ENCODE measurements around the gene FMO3. TPM values are rescaled to one million over a fixed set of nuclear protein-coding genes. Genes with fewer than 3 reads are reported as not detected.

FMO3 gene
- total RNA-seq, 4 donors from 2014 or later: 2.3 to 5.5 (median 4.3) TPM

- no peak for ATAC-seq
These were observed 7.5 kb upstream of the FMO3 start for GRCh38 chr1:171083222-171083621.

DNA sequence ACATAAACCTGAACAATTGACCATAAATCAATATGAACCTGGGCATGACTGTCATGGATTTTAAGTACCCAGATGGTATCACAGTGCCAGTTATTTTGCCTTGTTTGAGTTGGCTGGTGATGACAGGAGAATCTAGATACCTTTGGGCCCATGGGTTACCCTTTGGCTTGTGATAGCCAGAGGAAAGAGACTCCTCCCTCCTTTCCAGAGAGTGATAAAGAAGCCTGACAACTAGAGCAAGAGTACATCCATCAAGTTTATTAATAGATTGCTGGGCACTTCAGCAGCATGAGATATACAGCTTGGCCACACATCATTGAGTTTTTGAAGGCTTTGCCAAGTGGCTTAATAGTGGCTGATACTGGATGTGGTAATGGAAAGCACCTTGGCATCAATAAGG, 6.6 kb upstream of the FMO3 start:
- TF ChIP-seq EP300 (IDR thresholded peaks at IDR 0.05) (no peak), POLR2AphosphoS5 (IDR thresholded peaks at IDR 0.05) (no peak), POLR2A (IDR thresholded peaks at IDR 0.05) (no peak), CTCF (IDR thresholded peaks at IDR 0.05) (no peak)
- no peak for ATAC-seq

More at GRCh38 chr1:171083222-171083621, 7.5 kb upstream of the FMO3 start:
- no peaks in the 10 kb centered on the region for H3K36me3 ChIP-seq
- H3K4me3 ChIP-seq: no peak overlapping the region
- H3K27ac ChIP-seq: no peak overlapping the region
- peaks cover 3 to 13% (median 10%) of the 10 kb centered on the region in 3 donors for H3K4me1 ChIP-seq
- no peaks in the 10 kb centered on the region for H3K27me3 ChIP-seq
- TF ChIP-seq CTCF (IDR thresholded peaks at IDR 0.05): no peak
- no peak for TF ChIP-seq POLR2AphosphoS5 (IDR thresholded peaks at IDR 0.05)
- no peak for TF ChIP-seq POLR2A (IDR thresholded peaks at IDR 0.05)
- no peak for TF ChIP-seq EP300 (IDR thresholded peaks at IDR 0.05)
- no peaks in the 10 kb centered on the region for H3K9me3 ChIP-seq
- 87 to 90% methylated on average over 3 to 4 of the region's 5 CpGs for WGBS, 2 donors (ENCODE audit: low coverage in 1 of 2)

GRCh38 chr1:171084870-171085269, 5.8 kb upstream of the FMO3 start:
- no peak for TF ChIP-seq EP300 (IDR thresholded peaks at IDR 0.05)
- TF ChIP-seq POLR2A (IDR thresholded peaks at IDR 0.05): no peak
- TF ChIP-seq CTCF (IDR thresholded peaks at IDR 0.05): no peak
- TF ChIP-seq POLR2AphosphoS5 (IDR thresholded peaks at IDR 0.05): no peak
- Histone ChIP-seq H3K4me1 (peaks cover 3 to 13% (median 10%) of the 10 kb centered on the region in 3 donors), H3K27ac (no peak overlapping the region), H3K4me3 (no peak overlapping the region), H3K27me3 (no peaks in the 10 kb centered on the region), H3K9me3 (no peaks in the 10 kb centered on the region), H3K36me3 (no peaks in the 10 kb centered on the region)
- no peak for ATAC-seq
- WGBS, 2 donors (ENCODE audit: low coverage in 1 of 2): 88 to 100% methylated on average over 1 to 2 of the region's 2 CpGs

More for the DNA sequence above, 6.6 kb upstream of the FMO3 start:
- Histone ChIP-seq H3K4me3 (no peak overlapping the region), H3K36me3 (no peaks in the 10 kb centered on the region), H3K4me1 (peaks cover 3 to 13% (median 10%) of the 10 kb centered on the region in 3 donors), H3K27ac (no peak overlapping the region), H3K27me3 (no peaks in the 10 kb centered on the region), H3K9me3 (no peaks in the 10 kb centered on the region)

DNA sequence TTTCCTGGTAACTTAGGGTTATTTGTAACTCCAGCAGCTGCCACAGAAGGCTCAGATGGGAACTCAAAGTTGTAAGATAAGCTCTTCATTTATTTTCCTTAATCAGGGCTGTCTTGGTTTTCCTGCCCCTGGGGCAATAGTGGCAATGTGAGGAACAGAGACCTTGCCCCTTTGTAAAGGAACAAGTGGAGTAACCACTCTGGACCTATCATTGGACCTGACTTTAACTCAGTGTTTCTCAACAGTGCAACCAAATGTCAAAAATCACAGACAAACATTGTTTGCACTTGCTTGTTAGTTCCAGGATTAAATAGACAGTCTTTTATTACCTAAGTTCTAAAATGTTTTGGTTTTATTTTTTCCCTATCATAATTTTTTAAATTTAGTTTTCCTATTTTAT, 2.8 kb upstream of the FMO3 start:
- H3K4me1 ChIP-seq: no peaks in the 10 kb centered on the region
- no peaks in the 10 kb centered on the region for H3K27me3 ChIP-seq
- ATAC-seq: no peak
- TF ChIP-seq POLR2AphosphoS5 (IDR thresholded peaks at IDR 0.05) (no peak), POLR2A (IDR thresholded peaks at IDR 0.05) (no peak), EP300 (IDR thresholded peaks at IDR 0.05) (no peak), CTCF (IDR thresholded peaks at IDR 0.05) (no peak)
- no peaks in the 10 kb centered on the region for H3K36me3 ChIP-seq
- no peak overlapping the region for H3K4me3 ChIP-seq
- H3K9me3 ChIP-seq: no peaks in the 10 kb centered on the region
- H3K27ac ChIP-seq: no peak overlapping the region

GRCh38 chr1:171103862-171104261, 13.2 kb downstream of the FMO3 start:
- TF ChIP-seq POLR2A (IDR thresholded peaks at IDR 0.05) (no peak), POLR2AphosphoS5 (IDR thresholded peaks at IDR 0.05) (no peak), EP300 (IDR thresholded peaks at IDR 0.05) (no peak), CTCF (IDR thresholded peaks at IDR 0.05) (no peak)
- no peaks in the 10 kb centered on the region for H3K36me3 ChIP-seq
- no peak overlapping the region for H3K4me3 ChIP-seq
- no peaks in the 10 kb centered on the region for H3K27me3 ChIP-seq
- H3K27ac ChIP-seq: no peak overlapping the region
- WGBS, 2 donors (ENCODE audit: low coverage in 1 of 2): 83 to 93% methylated on average over 1 of the region's 1 CpG
- no peak for ATAC-seq
- no peaks in the 10 kb centered on the region for H3K9me3 ChIP-seq
- peaks cover 0 to 14% (median 0%) of the 10 kb centered on the region in 3 donors for H3K4me1 ChIP-seq
